SK-N-MC (cell line): ENCODE data around the gene MYL3.

ENCODE experiments used
- DNase-seq: peaks from one replicate; pipeline ENCODE4 v3.0.0-alpha.2; 2011; ENCODE audit warnings: low read depth, low spot score
- H3K27ac ChIP-seq: fragments of 200-600 bp; sonication (generic); 2 replicates; pipeline ENCODE4 v1.5.1; 2016; ENCODE audit warnings: mixed run types
- H3K36me3 ChIP-seq: fragments of 200-600 bp; sonication (generic); 2 replicates; pipeline ENCODE4 v1.6.1; 2017; ENCODE audit warnings: antibody characterized with exemption, low read length, mixed read lengths; ENCODE audit not compliant: insufficient read depth
- H3K4me3 ChIP-seq: fragments of 200-600 bp; sonication (generic); 2 replicates; pipeline ENCODE4 v1.5.1; 2016
- H3K9ac ChIP-seq: fragments of 200-600 bp; sonication (generic); 2 replicates; pipeline ENCODE4 v1.8.0; 2017; ENCODE audit warnings: mixed run types, mixed read lengths; ENCODE audit not compliant: insufficient read length
- H3K9me3 ChIP-seq: fragments of 200-600 bp; sonication (generic); 2 replicates; pipeline ENCODE4 v1.6.1; 2017; ENCODE audit warnings: low read depth, mild to moderate bottlenecking, antibody characterized with exemption, low read length, moderate library complexity, mixed read lengths
- EZH2 ChIP-seq: fragments of 200-600 bp; sonication (generic); IDR thresholded peaks from one replicate; pipeline ENCODE4 v1.6.1; 2017; ENCODE audit warnings: antibody characterized with exemption
- FOXP2 ChIP-seq: optimal IDR thresholded peaks from 2 replicates; pipeline ENCODE3; 2011; ENCODE audit warnings: mild to moderate bottlenecking, moderate library complexity; ENCODE audit not compliant: insufficient read depth; ENCODE audit errors: extremely low read length, control extremely low read depth
- POLR2AphosphoS5 ChIP-seq: IDR thresholded peaks from 2 replicates; pipeline ENCODE4 v1.6.1; 2012; ENCODE audit warnings: mild to moderate bottlenecking, low read depth, low read length, borderline replicate concordance

Gene MYL3

DNA sequence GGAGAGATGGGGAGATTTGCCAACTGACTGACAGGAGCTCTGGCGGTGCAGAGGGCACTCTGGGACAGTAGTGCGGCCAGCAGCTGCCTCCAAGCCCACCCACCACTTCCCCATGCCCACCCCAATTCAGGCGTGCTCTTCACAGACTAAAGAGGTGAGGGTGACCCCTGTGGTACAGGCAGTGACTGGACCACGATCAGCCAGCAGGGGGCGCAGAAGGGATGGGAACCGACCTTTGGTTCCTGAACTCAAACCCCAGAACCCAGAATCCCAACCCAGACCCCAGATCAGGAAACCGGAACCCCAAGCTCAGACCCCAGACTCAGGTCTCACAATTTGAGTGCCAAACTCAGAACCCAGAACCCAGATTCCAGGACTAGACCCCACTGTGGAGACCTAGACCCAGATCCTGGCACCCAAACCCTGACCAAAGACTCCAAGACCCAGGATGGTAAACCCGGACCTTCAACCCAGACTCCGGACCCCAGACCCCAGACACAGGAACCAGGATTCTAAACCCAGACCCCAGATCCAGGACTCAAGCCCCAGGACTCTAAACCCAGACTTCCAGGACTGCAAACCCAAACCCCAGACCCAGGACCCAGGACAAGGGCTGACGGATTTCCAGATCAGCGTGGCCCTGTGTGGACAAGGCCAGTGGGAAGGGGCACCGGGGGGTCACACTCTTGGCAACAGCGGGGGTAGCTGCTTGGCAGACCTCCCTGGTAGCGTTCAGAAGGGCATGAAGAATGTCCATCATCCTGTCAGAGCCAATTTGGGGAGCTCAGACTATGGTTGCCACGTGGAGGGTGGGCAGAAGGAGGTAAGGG, 3.7 kb upstream of the MYL3 start:
- no peak overlapping the region for H3K27ac ChIP-seq
- no peak overlapping the region for H3K4me3 ChIP-seq
- DNase-seq, result no peak
- TF ChIP-seq EZH2, result no peak
- no peaks in the 10 kb centered on the region for H3K9me3 ChIP-seq
- no peaks in the 10 kb centered on the region for H3K36me3 ChIP-seq
- no peak overlapping the region for H3K9ac ChIP-seq

DNA sequence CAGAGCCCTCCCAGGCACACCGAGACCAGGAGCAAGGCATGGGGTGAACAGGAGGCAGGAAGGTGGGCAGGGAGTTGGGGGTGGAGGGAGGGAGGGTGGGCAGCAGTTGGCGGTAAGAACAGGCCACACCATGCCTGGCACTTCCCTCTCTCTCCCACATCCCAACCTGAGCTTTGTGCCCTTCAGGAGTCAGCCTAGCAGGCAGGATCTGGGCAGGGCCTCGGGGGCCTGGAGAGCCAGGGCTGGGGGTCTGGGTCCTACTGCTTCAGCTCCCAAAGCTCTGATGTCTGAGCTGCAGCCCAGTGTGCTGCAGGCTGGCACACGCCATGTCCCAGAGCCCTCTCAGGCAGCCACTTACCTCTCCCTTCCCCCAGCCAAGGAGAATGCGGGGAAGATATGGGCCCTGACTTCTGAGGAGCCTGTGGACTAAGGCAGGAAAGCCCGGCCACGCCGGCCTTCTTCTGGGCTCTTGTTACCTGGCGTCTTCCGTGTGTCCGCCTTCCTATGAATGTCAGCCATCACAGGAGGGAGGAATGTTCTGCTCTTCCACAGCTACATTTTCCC, 2.9 kb upstream of the MYL3 start:
- no peak overlapping the region for H3K27ac ChIP-seq
- no peak overlapping the region for H3K9ac ChIP-seq
- H3K4me3 ChIP-seq, result no peak overlapping the region
- no peaks in the 10 kb centered on the region for H3K9me3 ChIP-seq
- TF ChIP-seq POLR2AphosphoS5, result no peak
- no peak for TF ChIP-seq FOXP2
- TF ChIP-seq EZH2, result no peak
- no peak for DNase-seq
- H3K36me3 ChIP-seq, result no peaks in the 10 kb centered on the region

DNA sequence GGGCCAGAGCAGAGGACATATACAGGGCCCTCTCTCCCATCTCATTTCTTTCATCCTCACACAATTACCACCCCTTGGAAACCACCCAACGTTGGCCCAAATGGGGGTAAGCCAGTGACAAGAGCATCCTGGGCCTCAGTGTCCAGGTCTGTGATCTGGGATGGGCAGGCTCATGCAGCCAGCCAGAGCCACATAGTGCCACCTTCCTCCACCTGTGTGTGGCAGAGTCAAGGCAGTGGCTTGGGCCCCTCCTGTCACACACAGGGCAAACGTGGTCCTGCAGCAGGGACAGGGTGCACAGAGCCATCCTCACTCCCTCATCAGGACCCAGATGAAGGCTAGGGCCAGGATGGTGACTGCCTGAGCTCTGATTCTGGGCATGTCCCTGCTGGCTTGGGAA, 2.3 kb upstream of the MYL3 start:
- H3K27ac ChIP-seq, result no peak overlapping the region
- DNase-seq, result no peak
- no peaks in the 10 kb centered on the region for H3K36me3 ChIP-seq
- H3K9ac ChIP-seq, result no peak overlapping the region
- no peak for TF ChIP-seq EZH2
- TF ChIP-seq POLR2AphosphoS5, result no peak
- no peak for TF ChIP-seq FOXP2
- H3K9me3 ChIP-seq, result no peaks in the 10 kb centered on the region
- H3K4me3 ChIP-seq, result no peak overlapping the region

DNA sequence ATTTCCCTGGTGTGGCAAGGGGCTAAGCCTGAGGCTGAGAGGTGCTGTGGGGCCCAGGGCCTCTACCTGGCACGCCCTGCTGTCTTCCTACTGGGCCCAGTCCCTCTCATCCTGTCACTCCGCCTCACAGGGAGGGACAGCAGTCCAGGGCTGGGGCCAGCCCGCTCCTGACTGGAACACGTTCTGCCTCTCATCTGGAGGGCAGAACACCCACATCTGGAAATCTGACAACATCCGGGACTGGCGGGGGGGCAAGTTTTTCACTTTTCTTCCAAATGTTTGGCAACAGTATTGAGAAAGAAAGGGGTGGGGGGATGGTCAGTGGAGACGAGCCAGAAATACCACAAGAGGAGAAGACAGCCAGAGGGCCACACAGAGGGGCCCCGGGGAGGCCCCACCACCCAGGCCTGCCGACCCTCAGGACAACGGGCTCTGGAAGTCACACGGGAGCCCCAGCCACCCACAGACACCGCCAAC, 1.8 kb upstream of the MYL3 start:
- H3K9ac ChIP-seq, result no peak overlapping the region
- DNase-seq, result no peak
- TF ChIP-seq FOXP2 (no peak), POLR2AphosphoS5 (no peak), EZH2 (no peak)

DNA sequence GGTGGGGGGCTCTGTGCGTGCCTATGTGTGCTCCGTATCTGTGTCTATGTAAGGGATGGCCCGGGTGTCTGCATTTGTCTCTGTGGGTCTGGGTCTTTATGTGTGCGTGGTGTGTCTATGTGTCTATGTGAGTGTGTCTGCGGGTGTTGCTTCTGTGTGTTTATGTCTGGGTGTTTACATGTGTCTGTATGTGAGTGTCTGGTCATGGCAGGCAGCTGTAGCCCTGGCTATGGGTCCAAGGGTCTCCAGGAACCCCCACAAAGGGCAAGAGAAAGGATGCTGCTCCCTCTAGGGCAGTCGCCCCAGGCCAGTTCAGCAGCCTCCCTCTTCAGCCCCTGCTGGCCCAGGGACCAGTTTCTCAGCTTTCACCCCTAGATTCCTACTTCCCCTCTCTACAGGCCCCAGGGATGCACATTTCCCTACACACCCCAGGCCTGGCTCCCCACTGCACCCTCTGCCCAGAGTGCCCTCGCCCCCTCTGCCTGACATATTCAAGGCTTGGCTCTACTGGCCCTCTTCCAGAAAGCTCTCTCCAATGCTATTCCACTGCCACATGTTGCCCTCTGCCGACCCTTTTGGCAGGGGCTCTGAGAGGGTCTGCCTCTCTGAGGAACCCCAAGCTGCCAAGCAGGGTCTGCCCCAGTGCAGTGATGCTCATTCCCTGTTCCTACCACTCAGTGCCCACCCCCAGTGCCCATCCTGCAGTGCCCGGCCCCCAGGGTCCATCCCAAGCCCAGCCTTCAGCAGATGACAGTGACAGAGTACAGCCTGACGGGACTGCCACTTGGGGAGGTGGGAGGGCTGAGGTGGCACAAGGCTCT, 1.0 kb upstream of the MYL3 start:
- no peak for DNase-seq

More for the DNA sequence above, 1.8 kb upstream of the MYL3 start:
- Histone ChIP-seq H3K27ac (no peak overlapping the region), H3K4me3 (no peak overlapping the region), H3K36me3 (no peaks in the 10 kb centered on the region), H3K9me3 (no peaks in the 10 kb centered on the region)

DNA sequence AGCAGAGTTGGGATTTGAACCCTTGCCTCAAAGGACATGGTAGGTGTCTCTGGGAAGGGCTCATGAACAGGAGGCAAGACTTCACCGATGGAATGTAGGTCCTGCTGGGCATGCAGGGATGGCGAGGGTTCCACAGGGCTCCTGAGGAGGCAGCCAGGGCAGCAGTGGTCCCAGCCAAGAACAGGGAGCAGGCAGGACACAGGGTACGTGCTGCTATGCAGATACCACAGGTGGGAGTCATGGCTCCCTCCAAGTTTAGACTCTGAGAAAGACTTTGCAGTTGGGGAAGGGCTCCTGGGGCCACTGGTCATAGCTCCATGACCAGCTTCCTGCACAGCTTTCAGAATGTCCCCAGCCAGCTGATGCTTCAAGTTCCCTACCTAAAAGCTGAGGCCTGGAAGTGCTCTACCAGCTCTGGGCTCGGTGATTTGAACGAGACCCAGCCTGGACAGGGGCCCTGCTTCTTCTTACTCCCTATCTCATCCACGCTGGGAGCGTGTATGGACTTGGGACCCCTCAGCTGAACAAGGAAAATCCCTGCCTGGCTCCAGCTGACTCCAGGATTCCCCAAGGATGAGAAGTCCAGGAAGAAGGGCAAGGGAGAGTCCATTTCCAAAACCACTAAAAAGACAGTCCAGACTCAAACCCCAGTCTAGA, 747 bp downstream of the MYL3 start:
- H3K27ac ChIP-seq, result no peak overlapping the region
- TF ChIP-seq FOXP2 (no peak), POLR2AphosphoS5 (no peak), EZH2 (no peak)
- H3K9ac ChIP-seq, result no peak overlapping the region
- no peaks in the 10 kb centered on the region for H3K36me3 ChIP-seq
- DNase-seq, result no peak
- H3K9me3 ChIP-seq, result no peaks in the 10 kb centered on the region
- no peak overlapping the region for H3K4me3 ChIP-seq

More for the DNA sequence above, 1.0 kb upstream of the MYL3 start:
- no peak for TF ChIP-seq EZH2
- TF ChIP-seq POLR2AphosphoS5, result no peak
- no peak for TF ChIP-seq FOXP2
- no peaks in the 10 kb centered on the region for H3K9me3 ChIP-seq
- no peak overlapping the region for H3K4me3 ChIP-seq
- no peak overlapping the region for H3K27ac ChIP-seq
- H3K36me3 ChIP-seq, result no peaks in the 10 kb centered on the region
- H3K9ac ChIP-seq, result no peak overlapping the region

DNA sequence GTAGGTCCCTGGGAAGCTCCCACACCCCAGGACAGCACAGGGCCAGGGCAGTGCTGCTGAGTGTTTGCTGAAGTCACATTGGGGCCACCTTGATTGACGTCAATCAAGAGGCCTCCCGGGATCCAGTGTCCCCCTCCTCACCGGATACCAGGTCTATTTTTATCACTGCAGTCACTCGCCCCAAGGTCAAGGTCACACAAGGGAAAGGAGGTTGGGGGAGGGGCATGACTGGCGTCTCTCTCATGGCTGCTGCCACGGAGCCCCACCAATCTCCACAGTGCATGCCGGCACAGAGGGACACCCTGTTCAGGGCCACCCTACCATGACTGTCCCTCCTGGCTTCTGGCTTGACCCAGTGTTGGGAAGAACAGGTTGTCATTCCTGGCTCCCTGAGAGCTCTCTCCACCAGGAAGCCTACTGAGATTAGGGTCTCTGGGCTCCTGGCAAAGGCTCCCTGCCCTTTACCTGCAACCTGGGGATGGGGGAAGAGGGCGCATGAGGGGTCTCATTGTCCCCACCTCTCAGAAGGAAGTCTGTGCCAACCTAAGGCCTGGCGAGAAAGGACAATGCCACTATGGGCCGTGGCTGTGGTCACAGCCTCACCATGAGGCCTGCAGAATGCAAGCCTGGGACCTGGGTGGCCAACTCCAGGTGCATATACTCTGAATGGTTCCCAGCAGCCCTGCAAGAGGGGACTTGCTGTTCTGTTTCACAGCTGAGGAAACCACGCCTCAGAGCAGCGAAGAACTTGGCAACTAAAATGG, 1.5 kb downstream of the MYL3 start:
- TF ChIP-seq EZH2 (no peak), POLR2AphosphoS5 (no peak)
- no peaks in the 10 kb centered on the region for H3K9me3 ChIP-seq
- H3K4me3 ChIP-seq, result no peak overlapping the region
- no peak overlapping the region for H3K9ac ChIP-seq
- no peak for DNase-seq
- H3K36me3 ChIP-seq, result no peaks in the 10 kb centered on the region
- H3K27ac ChIP-seq, result no peak overlapping the region
